ENCODE results near the gene IL31RA.

DNA sequence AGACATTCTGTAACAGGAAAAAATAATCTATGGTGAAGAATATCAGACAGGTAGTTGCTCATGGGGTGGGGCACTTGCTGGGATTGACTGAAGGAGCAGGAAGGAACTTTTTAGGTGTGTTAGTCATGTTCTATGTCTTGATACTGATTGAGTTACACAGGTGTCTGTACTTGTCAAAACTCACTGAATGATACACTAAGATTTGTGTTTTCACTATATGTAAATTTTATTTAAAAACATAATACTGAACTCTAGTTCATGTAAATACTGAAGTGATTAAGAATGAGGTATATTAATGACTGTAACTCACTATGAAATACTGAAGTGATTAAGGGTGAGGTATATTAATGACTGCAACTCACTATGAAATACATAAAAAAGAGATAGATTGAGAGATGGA, 115.1 kb downstream of the IL31RA start:
- TF ChIP-seq CTCF (IDR thresholded peaks at IDR 0.05; ENCODE audit: insufficient read depth, low read depth, low read length) (no peak), EZH2 (IDR thresholded peaks at IDR 0.05; ENCODE audit: insufficient read depth, low read length) (no peak)
